ENCODE measurements around the gene RNF114.
"Not testable (repeated sequence)": the region's sequence is repeated elsewhere in the genome, so short reads cannot be mapped to it uniquely, and the experiment has no call there.

RNF114 gene

DNA sequence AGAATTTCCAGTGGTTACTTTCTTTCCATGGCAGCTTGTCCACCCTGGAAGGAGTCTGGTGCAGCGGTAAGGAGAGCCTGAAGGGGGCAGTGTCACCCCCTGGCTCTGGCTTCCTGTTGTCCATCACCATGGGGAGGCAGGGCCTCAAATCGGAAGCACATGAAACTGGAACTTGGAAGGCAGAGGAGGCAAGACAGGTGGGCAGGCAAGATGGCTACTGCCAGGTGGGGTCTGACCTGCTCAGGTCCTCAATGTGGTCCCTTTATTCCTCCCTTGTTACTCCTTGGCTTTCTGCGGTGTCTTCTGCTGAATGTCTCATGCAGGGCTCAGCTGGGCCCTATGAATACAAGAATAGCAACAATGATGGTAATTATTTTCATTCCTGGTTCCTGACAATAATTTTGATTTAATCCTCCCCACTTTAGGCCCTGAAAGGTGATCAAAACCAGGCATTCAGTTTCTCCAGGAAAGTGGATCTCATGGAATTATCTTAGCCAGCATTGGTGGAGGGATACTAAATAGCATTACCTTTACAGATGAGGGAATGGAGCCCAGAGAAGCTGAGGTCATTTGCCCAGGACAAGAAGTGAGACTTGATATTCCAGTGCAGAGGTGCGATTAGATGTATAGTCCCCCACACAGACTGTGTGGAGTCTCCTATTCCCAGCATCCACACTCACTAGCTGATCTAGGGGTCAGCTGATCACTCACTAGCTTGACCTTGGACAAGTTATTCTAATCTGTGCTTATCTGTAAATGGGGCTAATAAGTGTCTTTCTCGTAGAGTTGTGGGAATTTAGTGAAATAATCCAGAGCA is 29.0 kb downstream of the RNF114 start:
- DNase-seq (ENCODE audit: low read depth), result no peak

DNA sequence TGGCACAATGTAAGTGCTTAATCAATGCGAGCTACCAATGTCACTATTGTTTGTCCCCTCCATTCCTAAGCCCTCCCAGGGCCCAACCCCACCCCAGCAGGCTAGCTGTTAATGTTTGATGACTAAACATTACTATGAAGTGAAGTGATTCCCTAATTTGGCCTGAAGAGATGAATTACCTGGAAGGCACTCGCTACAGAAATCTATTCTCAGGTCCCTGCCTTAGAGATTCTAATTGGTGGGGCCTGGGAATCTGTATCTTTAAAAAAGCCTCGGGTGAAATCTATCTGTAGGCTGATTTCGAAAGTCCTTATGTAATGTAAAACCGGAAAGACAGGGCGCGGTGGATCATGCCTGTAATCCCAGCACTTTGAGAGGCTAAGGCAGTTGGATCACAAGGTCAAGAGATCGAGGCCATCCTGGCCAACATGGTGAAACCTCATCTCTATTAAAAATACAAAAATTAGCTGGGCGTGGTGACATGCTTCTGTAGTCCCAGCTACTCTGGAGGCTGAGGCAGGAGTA is 29.6 kb downstream of the RNF114 start:
- DNase-seq (ENCODE audit: low read depth), result no peak

DNA sequence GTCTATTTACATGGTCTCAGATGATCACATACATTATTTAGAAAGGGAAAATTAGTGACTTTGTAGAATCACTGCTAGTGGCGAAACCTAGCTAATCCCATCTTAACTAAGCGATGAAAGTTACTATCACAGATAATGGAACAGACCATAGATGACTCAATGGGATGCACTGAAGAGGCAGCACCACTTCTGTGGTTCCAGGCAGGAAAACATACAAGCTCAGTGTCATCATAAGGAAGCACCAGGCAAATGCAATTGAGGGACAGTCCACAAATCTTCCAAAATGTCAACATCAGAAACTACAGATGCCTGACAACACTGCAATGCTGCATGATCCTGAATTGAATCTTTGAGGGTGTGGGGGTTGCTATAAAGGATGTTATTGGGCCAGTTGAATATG is 30.7 kb downstream of the RNF114 start:
- no peak for DNase-seq (ENCODE audit: low read depth)

DNA sequence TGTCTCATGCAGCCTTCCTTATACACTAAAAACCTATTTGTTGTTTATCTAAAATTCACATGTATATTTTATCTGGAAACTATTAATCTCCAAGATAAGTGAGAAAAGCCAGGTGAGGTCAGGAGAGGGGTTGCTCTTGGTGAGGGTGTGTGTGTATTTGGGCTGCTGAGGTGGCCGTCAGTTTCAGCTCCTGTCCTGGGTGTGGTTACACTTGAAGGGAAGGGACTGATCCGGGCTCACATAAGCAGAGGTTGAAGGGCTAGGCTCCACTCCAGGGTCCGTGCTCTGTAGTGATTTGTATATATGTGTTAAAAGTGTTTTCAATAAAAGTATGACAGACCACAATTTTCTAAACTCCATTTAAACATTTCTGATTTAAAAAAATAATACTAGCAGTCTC is 33.0 kb downstream of the RNF114 start:
- no peak for DNase-seq (ENCODE audit: low read depth)

DNA sequence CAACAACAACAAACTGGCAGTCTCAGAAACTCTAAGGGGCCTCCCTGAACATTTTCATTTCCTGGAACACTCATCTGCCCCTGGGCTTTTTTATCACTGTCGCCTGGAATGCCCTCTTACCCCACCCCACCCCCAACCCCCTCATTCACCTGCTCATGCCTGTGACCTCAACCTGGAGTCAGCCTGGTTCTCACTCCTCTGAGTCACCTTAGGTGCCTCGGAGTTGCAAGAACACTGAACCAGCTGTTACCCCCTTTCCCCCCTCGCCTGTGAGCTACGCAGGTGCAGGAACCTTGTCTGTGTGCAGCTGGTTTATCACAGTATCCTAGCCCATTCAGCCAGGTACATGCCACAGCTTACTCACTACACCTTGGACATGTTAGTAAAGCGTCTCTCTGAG is 33.7 kb downstream of the RNF114 start:
- no peak for DNase-seq (ENCODE audit: low read depth)

DNA sequence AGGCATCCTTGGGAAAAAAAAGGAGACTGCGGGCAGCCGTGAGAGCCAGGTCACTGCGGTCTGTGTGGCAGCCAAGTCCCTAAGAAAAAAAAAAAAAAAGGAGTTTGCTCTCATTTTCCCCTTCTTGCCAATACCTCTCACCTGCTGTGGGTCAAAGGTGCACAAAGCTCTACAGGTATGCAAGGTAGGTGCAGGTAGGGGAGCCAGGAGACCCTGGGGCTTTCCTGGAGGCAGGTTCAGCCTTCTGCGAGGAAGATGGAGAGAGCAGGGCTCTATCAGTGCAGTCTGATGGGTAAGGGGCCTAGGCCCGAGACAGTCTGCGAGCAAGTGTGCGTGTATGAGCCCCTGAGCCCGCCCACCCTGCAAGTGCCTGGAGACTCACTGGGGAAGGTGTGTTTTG is 34.3 kb downstream of the RNF114 start:
- DNase-seq (ENCODE audit: low read depth), result no peak

DNA sequence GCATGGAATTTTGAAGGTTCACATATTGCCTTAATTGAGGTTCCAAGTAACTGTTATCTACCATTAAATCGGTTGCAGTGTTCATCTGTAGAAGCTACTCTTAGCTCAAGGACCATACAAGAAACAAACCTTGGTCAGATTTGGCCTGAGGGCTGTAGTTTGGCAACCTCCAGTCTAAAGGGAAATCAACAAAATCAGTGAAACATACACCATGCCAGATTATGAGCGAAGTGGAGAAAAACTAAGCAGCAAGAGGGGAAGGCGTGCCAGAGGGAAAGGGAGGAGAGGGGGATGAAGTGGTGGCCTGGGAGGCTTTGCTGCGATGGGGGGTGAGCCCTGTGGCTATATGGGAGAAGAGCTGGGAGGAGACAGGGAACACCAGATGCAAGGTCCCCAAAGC is 37.8 kb downstream of the RNF114 start:
- no peak for DNase-seq (ENCODE audit: low read depth)

DNA sequence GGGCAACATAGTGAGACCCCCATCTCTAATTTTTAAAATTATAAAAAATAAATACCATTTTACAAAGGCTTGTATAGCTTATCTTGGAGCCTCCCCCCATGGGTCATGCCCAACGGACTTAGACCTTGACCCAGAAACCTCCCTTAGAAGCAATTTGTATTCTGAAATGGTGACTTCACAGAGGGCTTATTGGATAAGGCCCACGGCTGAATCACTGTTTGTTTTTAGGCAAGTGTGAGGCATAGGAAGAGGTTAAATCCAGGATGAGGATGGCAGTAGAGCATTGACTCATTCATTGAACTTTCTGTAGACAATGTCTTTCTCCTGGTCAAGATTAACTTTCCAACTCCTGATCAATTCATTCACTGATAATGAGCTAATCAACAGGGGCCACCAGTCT is 40.3 kb downstream of the RNF114 start:
- no peak for DNase-seq (ENCODE audit: low read depth)

DNA sequence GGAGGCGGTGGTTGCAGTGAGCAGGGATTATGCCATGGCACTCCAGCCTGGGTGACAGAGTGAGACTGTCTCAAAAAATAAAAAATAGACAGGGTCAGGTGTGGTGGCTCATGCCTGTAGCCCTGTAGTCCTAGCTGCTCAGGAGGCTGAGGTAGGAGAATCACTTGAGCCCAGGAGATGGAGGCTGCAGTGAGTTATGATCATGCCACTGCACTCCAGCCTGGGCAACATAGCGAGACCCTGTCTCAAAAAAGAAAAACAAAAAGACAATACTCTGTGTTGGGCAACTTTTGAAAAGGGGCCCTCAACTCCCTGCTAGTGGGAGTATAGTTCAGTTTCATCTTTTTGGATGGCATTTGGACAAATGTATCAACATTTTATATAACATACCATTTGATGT is 41.5 kb downstream of the RNF114 start:
- DNase-seq (ENCODE audit: low read depth), result not testable (repeated sequence)

DNA sequence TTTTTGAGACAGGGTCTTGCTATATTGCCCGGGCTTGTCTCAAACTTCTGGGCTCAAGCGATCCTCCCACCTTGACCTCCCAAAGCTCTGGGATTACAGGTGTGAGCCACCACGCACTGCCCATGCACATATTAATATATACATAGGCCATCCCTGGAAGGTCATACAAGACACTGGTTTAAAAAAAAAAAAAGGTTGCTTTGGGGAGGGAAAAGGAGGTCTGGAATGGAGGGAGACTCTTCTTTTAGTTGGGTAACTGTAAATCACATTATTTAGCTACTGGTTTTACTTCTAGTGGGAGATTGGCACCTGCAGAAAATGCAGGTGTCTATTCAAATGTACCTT is 42.5 kb downstream of the RNF114 start:
- no peak for DNase-seq (ENCODE audit: low read depth)

DNA sequence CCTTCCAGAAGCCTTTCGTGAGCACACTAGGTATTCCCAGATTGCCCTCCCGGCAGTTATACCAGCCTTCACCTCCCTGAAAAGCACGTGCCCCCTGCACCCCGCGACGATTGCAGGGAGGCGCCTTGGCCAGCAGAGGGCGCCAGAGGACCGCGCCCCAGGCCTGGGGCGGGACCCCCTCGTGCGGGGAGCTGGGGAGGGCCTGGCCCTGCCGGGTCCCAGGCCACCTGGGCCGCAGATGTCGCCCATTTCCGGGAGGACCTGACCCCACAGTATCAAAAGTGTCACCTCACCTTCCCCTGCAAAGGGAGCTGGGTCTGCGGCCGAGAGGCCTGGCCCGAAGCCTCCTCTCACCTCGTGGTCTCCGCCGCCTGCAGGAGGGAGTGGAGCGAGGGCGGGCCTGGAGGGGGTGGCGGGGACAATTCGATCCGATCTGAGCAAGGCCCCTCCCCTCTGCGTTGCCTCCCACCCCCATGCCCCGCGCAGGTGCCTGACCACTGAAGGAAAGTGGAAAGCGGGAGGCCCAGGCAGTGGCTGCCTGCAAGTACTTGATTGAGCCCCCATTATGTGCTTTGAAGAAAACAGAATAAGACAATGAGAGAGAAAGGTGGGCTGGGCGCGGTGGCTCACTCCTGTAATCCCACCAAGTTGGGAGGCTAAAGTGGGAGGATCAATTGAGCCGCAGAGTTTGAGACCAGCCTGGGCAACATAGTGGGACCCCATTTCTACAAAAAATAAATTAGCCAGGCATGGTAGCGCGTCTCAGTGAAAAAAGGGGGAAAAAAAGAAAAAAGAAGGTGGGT is 43.0 kb downstream of the RNF114 start:
- peak; percentile 63 for DNase-seq (ENCODE audit: low read depth)

DNA sequence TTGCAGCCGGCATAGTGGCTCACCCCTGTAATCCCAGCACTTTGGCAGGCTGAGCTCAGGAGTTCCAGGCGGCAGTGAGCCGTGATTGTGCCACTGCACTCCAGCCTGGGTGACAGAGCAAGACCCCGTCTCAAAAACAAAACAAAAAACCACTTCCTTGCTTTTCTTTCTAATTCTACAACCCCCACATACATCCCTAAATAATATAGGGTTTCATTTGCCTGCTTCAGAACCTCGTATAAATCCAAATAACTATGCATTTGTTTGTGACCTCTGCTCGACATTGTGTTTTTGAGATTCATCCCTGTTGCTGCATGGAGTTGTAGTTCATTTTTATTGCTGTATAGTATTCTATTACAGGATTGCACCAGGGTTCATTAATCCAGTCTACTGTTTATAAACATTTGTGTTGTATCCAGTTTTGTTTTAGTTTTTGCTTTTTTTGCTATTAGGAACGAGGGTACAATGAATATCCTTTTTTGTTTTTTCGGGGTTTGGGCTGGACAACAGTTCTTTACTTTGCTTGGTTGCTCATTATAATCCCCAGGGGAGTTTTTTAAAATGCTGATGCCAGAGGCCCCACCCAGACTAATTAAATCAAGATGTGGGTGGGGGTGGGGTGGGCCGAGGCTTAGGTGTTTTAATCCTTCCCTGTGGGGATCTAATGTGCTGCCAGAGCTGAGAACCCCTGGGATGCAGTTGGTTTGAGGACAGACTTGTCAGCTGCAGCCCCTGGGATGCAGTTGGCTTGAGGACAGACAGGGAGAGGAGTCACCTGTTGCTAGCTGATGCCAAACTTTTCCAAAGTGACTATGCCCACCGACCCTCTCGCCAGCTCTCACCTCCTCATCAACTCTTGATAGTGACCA is 44.2 kb downstream of the RNF114 start:
- DNase-seq (ENCODE audit: low read depth), result no peak

DNA sequence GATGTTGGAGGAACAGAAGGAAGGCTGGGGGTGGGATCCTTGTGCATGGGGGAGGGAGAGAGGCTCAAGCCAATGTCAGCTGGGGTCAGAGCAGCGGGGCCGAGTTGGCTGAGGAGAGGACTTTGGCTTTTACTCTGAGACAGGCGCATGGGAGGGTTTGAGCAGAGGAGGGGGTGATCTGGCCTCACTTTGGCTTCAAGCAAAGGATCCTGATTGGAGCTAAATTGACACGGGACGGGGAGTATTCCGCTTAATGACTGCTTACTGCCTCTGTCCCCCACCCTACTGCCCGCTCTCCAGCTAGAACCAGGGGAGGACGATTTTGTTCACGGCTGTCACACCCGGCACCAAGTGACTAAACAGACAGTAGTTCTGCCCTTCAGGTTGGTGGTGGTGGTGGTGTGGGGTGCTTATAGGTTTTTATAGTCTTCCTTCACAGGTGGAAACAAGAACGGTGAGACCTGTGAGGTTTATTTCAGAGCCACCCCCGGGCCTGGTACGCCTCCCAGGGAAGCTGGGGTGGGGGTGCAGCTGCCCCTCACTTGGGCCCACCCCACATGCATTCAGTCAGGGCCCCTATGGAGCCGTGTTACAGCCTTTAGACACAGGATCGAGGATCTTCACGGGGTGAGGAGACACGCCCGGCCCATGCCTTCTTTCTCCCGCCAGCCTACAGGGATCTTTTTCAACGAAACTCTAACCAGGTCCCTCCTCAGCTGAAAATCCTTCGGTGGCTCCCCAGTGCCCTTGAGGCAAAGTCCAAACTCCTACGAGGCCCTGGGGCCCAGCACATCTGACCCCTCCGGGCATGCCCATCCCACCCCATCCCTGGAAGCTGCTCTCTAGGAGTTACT is 45.2 kb downstream of the RNF114 start:
- DNase-seq (ENCODE audit: low read depth), result no peak

DNA sequence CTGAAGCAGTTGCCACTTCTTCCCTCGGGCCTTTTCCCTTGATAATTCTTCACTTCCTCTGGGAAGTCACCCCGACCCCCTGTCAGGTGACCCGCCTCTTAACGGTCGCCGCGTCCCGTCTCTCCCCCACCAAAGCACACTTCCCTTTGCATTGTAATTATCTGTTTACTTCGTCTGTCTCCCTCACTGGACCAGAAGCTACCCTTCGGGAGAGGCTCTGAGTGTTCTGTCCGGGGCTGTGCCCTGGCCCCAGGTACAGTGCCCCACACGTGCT is 45.8 kb downstream of the RNF114 start:
- no peak for DNase-seq (ENCODE audit: low read depth)

DNA sequence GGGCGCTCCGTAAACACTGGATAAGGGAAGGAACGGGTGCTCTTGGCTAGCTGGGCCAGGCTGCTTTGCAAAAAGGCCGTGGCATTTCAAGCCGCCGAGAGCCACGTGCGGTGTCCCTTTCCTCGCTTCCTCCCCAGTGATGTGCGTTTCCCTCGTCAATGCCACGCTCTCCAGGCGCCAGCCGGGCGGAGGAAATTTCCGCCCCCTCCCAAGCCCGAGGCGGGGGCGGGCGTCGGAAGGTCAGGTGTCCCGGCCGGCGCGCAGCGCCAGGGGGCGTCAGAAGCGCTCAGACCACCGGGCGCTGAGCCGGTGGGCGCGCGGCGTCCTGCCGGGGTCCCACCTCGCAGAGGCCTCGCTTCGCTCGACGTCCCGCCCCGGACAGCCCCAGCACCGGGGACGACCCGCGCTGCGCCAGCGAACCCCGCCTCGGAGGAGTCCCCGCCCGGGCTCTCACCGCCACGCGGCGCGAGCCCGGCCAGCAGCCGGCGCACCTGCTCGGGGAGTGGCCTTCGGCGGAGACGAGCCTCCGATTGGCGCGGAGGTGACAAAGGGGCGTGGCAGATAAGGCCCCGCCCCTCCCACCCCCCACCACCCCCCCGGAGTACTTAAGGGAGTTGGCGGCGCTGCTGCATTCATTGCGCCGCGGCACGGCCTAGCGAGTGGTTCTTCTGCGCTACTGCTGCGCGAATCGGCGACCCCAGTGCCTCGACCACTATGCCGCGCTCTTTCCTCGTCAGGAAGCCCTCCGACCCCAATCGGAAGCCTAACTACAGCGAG is 46.3 kb downstream of the RNF114 start, which contains the start of gene SNAI1:
Gene SNAI1, plus strand, starts transcription at position 635 of the 777 bp plus-strand sequence. Its CDS starts 80 bp downstream, at position 715.
- DNase-seq (ENCODE audit: low read depth), result peak; percentile 46

DNA sequence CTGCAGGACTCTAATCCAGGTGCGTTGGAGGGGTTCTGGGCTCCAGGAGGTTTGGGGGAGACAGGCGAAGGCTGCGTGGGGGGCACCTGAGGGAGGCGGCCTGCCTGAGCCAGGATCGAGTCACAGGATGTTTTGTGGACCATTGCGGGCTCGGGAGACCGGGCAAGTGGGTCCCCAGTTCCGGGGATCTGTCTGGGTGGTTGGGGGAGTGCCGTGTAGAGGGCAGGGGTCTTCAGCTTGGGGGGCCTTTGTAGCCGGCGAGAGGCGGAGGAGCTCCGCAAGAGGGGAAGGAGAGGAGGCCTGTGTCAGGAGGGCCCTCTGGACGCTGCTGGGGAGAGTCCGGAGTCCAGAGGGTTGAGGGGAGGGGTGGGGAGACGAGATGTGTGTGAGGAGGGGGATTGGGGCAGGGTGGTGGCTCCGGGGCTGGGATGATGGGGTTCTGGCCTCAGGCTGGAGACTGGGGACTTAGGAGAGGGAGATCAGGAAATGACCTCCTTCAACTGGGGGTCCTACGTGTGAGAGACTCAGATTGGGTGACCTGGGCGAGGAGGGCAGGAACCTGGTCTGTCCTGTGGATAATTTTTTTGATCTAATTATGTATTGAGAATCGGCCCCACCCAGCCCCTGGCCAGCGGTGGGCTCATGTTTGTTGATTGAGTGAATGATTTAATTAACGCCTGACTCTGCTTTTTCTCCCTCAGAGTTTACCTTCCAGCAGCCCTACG is 47.1 kb downstream of the RNF114 start:
- DNase-seq (ENCODE audit: low read depth), result no peak

DNA sequence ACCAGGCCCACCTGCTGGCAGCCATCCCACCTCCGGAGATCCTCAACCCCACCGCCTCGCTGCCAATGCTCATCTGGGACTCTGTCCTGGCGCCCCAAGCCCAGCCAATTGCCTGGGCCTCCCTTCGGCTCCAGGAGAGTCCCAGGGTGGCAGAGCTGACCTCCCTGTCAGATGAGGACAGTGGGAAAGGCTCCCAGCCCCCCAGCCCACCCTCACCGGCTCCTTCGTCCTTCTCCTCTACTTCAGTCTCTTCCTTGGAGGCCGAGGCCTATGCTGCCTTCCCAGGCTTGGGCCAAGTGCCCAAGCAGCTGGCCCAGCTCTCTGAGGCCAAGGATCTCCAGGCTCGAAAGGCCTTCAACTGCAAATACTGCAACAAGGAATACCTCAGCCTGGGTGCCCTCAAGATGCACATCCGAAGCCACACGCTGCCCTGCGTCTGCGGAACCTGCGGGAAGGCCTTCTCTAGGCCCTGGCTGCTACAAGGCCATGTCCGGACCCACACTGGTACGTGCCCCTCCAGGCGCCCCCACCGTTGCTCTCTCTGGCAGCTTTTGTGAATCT is 47.7 kb downstream of the RNF114 start:
- no peak for DNase-seq (ENCODE audit: low read depth)

DNA sequence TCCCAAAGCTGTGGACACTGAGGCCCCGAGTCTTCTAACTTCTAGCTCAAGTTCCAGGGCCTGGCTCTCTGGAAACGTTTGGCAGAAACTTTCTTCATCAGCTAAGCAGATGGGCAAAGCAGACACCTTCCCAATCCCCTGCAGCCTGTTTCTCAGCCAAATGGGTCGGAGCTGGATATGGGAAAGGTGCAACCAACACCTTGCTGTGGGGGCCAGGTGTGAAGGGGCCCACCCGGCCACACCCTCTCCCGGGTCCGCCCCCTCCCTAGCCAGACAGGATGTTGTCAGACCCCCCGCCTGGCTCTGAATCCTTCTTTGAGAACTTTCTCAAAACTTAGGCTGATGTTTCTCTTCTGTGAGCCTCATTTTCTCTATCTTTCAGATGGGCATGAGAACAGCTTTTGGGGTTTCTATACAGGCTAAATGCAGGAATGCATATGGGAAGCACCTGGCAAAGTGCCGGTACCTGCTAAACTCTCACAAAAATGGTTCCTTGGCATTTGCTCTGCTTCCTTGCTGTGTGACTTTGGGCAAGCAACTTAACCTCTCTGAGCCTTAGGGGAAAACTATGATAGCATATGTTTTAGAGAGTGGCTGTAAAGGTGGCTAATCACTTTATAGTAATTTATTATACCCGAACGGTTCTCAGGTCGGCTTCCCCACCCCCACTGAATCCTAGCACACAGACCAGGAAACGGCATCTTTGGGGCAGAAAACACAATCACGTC is 48.4 kb downstream of the RNF114 start:
- no peak for DNase-seq (ENCODE audit: low read depth)

DNA sequence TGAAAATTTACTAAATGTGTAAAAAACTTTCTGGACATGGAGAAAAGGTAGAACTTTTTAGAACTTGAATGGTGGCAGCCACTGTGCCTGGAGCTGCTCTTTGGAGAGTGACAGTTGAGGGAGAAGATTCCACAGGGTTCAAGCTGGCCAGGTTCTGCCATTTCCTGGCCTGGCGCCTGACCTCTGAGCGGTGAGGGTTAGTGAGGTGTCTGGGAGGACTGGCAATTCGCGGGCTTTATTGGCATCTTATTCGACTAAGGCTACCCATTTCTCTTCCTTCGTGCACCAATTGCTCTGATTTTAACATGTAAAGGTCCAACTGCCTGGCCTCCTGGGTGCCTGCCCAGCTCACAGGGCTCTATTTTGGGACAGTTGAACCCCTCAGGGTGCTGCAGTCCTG is 49.0 kb downstream of the RNF114 start:
- DNase-seq (ENCODE audit: low read depth), result no peak

Data from stimulated activated CD8-positive, alpha-beta memory T cell treated with anti-CD3 and anti-CD28 coated beads, Interleukin-15, amount 100 ng/mL, for 24 hours (primary cell).